H9 (cell line): Measurements from ENCODE around the gene RTN4R. TPM values are rescaled to one million over a fixed set of nuclear protein-coding genes. Genes with fewer than 3 reads are reported as not detected.

ENCODE experiments used
- DNase-seq: peaks from one replicate; pipeline ENCODE4 v3.0.0-alpha.2; 2017
- H2AFZ ChIP-seq: one replicate; pipeline ENCODE4 v1.6.1; 2013; ENCODE audit warnings: mild to moderate bottlenecking, low read length, control low read depth, moderate library complexity
- H2AK5ac ChIP-seq: 2 replicates; pipeline ENCODE4 v1.6.1; 2013; ENCODE audit warnings: low read length, control low read depth, mixed read lengths; ENCODE audit not compliant: insufficient read length
- H2BK120ac ChIP-seq: one replicate; pipeline ENCODE4 v1.6.1; 2013; ENCODE audit warnings: low read depth, mild to moderate bottlenecking, low read length, control low read depth, inconsistent platforms; ENCODE audit not compliant: poor library complexity, severe bottlenecking
- H2BK12ac ChIP-seq: 2 replicates; pipeline ENCODE4 v1.6.1; 2013; ENCODE audit warnings: low read length, control low read depth, mixed read lengths, low read depth; ENCODE audit not compliant: insufficient read length
- H2BK15ac ChIP-seq: 2 replicates; pipeline ENCODE4 v1.6.1; 2013; ENCODE audit warnings: low read depth, low read length, control low read depth
- H2BK20ac ChIP-seq: one replicate; pipeline ENCODE4 v1.6.1; 2013; ENCODE audit warnings: low read depth, mild to moderate bottlenecking, low read length, control low read depth, inconsistent platforms; ENCODE audit not compliant: poor library complexity, severe bottlenecking
- H2BK5ac ChIP-seq: 2 replicates; pipeline ENCODE4 v1.6.1; 2013; ENCODE audit warnings: low read length, control low read depth, mixed read lengths; ENCODE audit not compliant: insufficient read length
- H3K14ac ChIP-seq: 2 replicates; pipeline ENCODE4 v1.6.1; 2013; ENCODE audit warnings: low read length, control low read depth; ENCODE audit not compliant: insufficient read depth
- H3K18ac ChIP-seq: 2 replicates; pipeline ENCODE4 v1.6.1; 2013; ENCODE audit warnings: low read depth, mild to moderate bottlenecking, mixed read lengths, low read length, control low read depth; ENCODE audit not compliant: insufficient read length
- H3K23ac ChIP-seq: 2 replicates; pipeline ENCODE4 v1.6.1; 2013; ENCODE audit warnings: low read length, control low read depth, mixed read lengths, low read depth; ENCODE audit not compliant: insufficient read length
- H3K23me2 ChIP-seq: 2 replicates; pipeline ENCODE4 v1.6.1; 2013; ENCODE audit warnings: low read depth, mild to moderate bottlenecking, mixed read lengths, low read length, control low read depth; ENCODE audit not compliant: insufficient read length, poor library complexity, severe bottlenecking
- H3K27ac ChIP-seq: 2 replicates; pipeline ENCODE4 v1.5.1; 2013; ENCODE audit warnings: low read length, control low read depth, mixed read lengths, low read depth; ENCODE audit not compliant: insufficient read length
- H3K27me3 ChIP-seq: 2 replicates; pipeline ENCODE4 v1.6.1; 2013; ENCODE audit warnings: low read length, control low read depth, inconsistent platforms; ENCODE audit not compliant: insufficient read depth
- H3K4ac ChIP-seq: 2 replicates; pipeline ENCODE4 v1.6.1; 2013; ENCODE audit warnings: low read depth, mild to moderate bottlenecking, control low read depth, inconsistent platforms, low read length, moderate library complexity
- H3K4me1 ChIP-seq: 2 replicates; pipeline ENCODE4 v1.6.1; 2013; ENCODE audit warnings: low read length, control low read depth, inconsistent platforms; ENCODE audit not compliant: insufficient read depth
- H3K4me2 ChIP-seq: 2 replicates; pipeline ENCODE4 v1.6.1; 2013; ENCODE audit warnings: low read length, control low read depth, mixed read lengths; ENCODE audit not compliant: insufficient read length, insufficient read depth
- H3K56ac ChIP-seq: 2 replicates; pipeline ENCODE4 v1.6.1; 2013; ENCODE audit warnings: low read depth, mild to moderate bottlenecking, mixed read lengths, low read length, control low read depth; ENCODE audit not compliant: insufficient read length
- H3K79me1 ChIP-seq: 2 replicates; pipeline ENCODE4 v1.6.1; 2013; ENCODE audit warnings: low read depth, mild to moderate bottlenecking, moderate library complexity, low read length, control low read depth, inconsistent platforms; ENCODE audit not compliant: insufficient read depth, poor library complexity, severe bottlenecking
- H3K79me2 ChIP-seq: 2 replicates; pipeline ENCODE4 v1.6.1; 2013; ENCODE audit warnings: low read length, control low read depth, inconsistent platforms; ENCODE audit not compliant: insufficient read depth
- H3K9ac ChIP-seq: 2 replicates; pipeline ENCODE4 v1.6.1; 2013; ENCODE audit warnings: low read length, control low read depth, mixed read lengths; ENCODE audit not compliant: insufficient read length; ENCODE audit errors: extremely low read depth
- H3K9me3 ChIP-seq: one replicate; pipeline ENCODE4 v1.6.1; 2013; ENCODE audit warnings: low read depth, low read length, inconsistent platforms; ENCODE audit not compliant: control insufficient read depth
- H3T11ph ChIP-seq: one replicate; pipeline ENCODE4 v1.6.1; 2013; ENCODE audit warnings: mild to moderate bottlenecking, low read length, control low read depth, inconsistent platforms
- H4K20me1 ChIP-seq: one replicate; pipeline ENCODE4 v1.6.1; 2013; ENCODE audit not compliant: control insufficient read depth, insufficient read length, insufficient read depth
- H4K5ac ChIP-seq: 2 replicates; pipeline ENCODE4 v1.6.1; 2013; ENCODE audit warnings: low read depth, mild to moderate bottlenecking, mixed read lengths, low read length, control low read depth; ENCODE audit not compliant: insufficient read length
- H4K8ac ChIP-seq: replicated peaks from 2 replicates; pipeline ENCODE4 v1.6.1; 2013; ENCODE audit warnings: low read length, control low read depth, mixed read lengths, low read depth; ENCODE audit not compliant: insufficient read length
- H4K91ac ChIP-seq: 2 replicates; pipeline ENCODE4 v1.6.1; 2013; ENCODE audit warnings: low read depth, mild to moderate bottlenecking, moderate library complexity, mixed read lengths, low read length, control low read depth; ENCODE audit not compliant: insufficient read length
- H3K27ac Mint-ChIP-seq, 3 experiments: 2 replicates in 2 of 3; 3 replicates in 1 of 3; pipeline ENCODE4 v1.8.0; 2020 to 2021; ENCODE audit warnings: mixed read lengths in 3 of 3, mild to moderate bottlenecking in 1 of 3, moderate library complexity in 1 of 3
- H3K27me3 Mint-ChIP-seq: 2 replicates; pipeline ENCODE4 v1.8.0; 2021; ENCODE audit warnings: low read depth, mild to moderate bottlenecking, moderate library complexity, mixed read lengths
- H3K36me3 Mint-ChIP-seq, 3 experiments: 2 replicates in 2 of 3; 3 replicates in 1 of 3; pipeline ENCODE4 v1.8.0; 2020 to 2021; ENCODE audit warnings: low read depth in 3 of 3, mixed read lengths in 3 of 3; ENCODE audit not compliant: insufficient read depth in 1 of 3
- H3K4me1 Mint-ChIP-seq, 2 experiments: 2 replicates each; pipeline ENCODE4 v1.8.0; 2020; ENCODE audit warnings: mixed read lengths in 2 of 2
- H3K4me3 Mint-ChIP-seq, 2 experiments: 2 replicates in 1 of 2; 3 replicates in 1 of 2; pipeline ENCODE4 v1.8.0; 2020 to 2021; ENCODE audit warnings: mild to moderate bottlenecking in 2 of 2, mixed read lengths in 2 of 2, moderate library complexity in 1 of 2
- H3K9me3 Mint-ChIP-seq, 2 experiments: 2 replicates in 1 of 2; 3 replicates in 1 of 2; pipeline ENCODE4 v1.8.0; 2020; ENCODE audit warnings: mild to moderate bottlenecking in 2 of 2, mixed read lengths in 2 of 2, moderate library complexity in 1 of 2
- CTCF ChIP-seq: fragments of 200-600 bp; sonication (generic); conservative IDR thresholded peaks from 3 replicates; pipeline ENCODE4 v1.8.0; 2021; ENCODE audit warnings: antibody characterized with exemption, mild to moderate bottlenecking
- WGBS: extraction: QIAGEN DNeasy Blood & Tissue Kit; methylation state at CpG from one replicate; pipeline ENCODE4 v1.1.7; 2013; ENCODE audit warnings: missing lambda C conversion rate, low lambda C conversion rate, mixed read lengths; ENCODE audit not compliant: insufficient read length; ENCODE audit errors: extremely low coverage; 5-methylcytosine and 5-hydroxymethylcytosine counted together
- total RNA-seq: library from RNA; stranded (reverse); gene quantifications from 2 replicates; pipeline ENCODE4 v1.2.1, GENCODE V29; 2021

The RTN4R gene
- total RNA-seq, 1 experiment from 2014 or later = 19.0 TPM

- Histone ChIP-seq H2AFZ (no peak overlapping the region), H3K27me3 (no peaks in the 10 kb centered on the region), H4K20me1 (no peaks in the 10 kb centered on the region), H3K14ac (no peak overlapping the region), H2BK15ac (no peak overlapping the region), H2AK5ac (no peak overlapping the region), H4K8ac (no peak overlapping the region), H2BK120ac (no peak overlapping the region), H3K56ac (no peak overlapping the region), H3T11ph (no peak overlapping the region), H3K4ac (no peak overlapping the region), H3K23me2 (no peaks in the 10 kb centered on the region), H3K9me3 (no peaks in the 10 kb centered on the region), H2BK20ac (no peak overlapping the region), H2BK5ac (no peak overlapping the region), H4K5ac (no peak overlapping the region), H3K9ac (no peak overlapping the region), H3K23ac (no peak overlapping the region), H3K79me2 (no peaks in the 10 kb centered on the region), H3K4me2 (no peak overlapping the region), H3K27ac (no peak overlapping the region), H4K91ac (no peak overlapping the region), H3K18ac (no peak overlapping the region), H2BK12ac (no peak overlapping the region), H3K79me1 (no peaks in the 10 kb centered on the region), H3K4me1 (no peaks in the 10 kb centered on the region)
- Mint-ChIP-seq H3K9me3 (no peaks in the 10 kb centered on the region), H3K4me1 (0 out of 4 replicates have a peak, but pooled peaks cover 0 to 5% of the 10 kb centered on the region in 2 experiments), H3K27me3 (no peaks in the 10 kb centered on the region; the same call in 1 of the 2 replicates), H3K36me3 (no peaks in the 10 kb centered on the region), H3K27ac (peak overlapping the region in 1 of 3 experiments; percentile 40; a peak in 1 of 7 replicates), H3K4me3 (no peak overlapping the region)
- WGBS = no CpG with 5 or more reads among the region's 10 CpGs
- no peak for DNase-seq
- no peak for TF ChIP-seq CTCF
These were observed 75.7 kb downstream of the RTN4R start for GRCh38 chr22:20192293-20192971.
